Gastroesophageal sphincter (tissue), 4 donors: ENCODE results near the gene PAQR7. TPM values are rescaled to one million over a fixed set of nuclear protein-coding genes. Genes with fewer than 3 reads are reported as not detected.
A peak's percentile ranks its signal among the peaks of the same experiment; 100 is the strongest.

ENCODE experiments used
- ATAC-seq: fragments of 150-250 bp; one replicate; pipeline ENCODE4 v1.9.1; 2016; ENCODE audit warnings: mild to moderate bottlenecking, moderate library complexity
- H3K27ac ChIP-seq, 4 donors: fragments of 200-600 bp; sonication (generic) in 3 of 4; 1 replicate in 3 of 4; 2 replicates in 1 of 4; pipeline ENCODE4 v1.5.1; 2016 to 2019
- H3K27me3 ChIP-seq: fragments of 200-600 bp; sonication (generic); one replicate; pipeline ENCODE4 v1.5.1; 2019
- H3K36me3 ChIP-seq, 2 donors: fragments of 200-600 bp; sonication (generic); one replicate each; pipeline ENCODE4 v1.5.1; 2019; ENCODE audit warnings: control low read depth in 1 of 2
- H3K4me1 ChIP-seq, 3 donors: fragments of 200-600 bp; sonication (generic); 1 replicate in 2 of 3; 2 replicates in 1 of 3; pipeline ENCODE4 v1.5.1; 2016 to 2019; ENCODE audit warnings: control low read depth in 2 of 3
- H3K4me3 ChIP-seq, 2 donors: fragments of 200-600 bp; sonication (generic); one replicate each; pipeline ENCODE4 v1.5.1; 2019; ENCODE audit warnings: mild to moderate bottlenecking in 1 of 2, moderate library complexity in 1 of 2
- H3K9me3 ChIP-seq, 3 donors: fragments of 200-600 bp; sonication (generic); one replicate each; pipeline ENCODE4 v1.5.1; 2017 to 2019; ENCODE audit warnings: control low read depth in 2 of 3
- CTCF ChIP-seq, 4 experiments: fragments of 200-600 bp in 2 of 4; fragments of 450-650 bp in 2 of 4; sonication (generic) in 1 of 4; IDR thresholded peaks; one replicate each; pipeline ENCODE4 v1.5.1; 2017 to 2019; ENCODE audit warnings: antibody characterized with exemption in 4 of 4, mild to moderate bottlenecking in 2 of 4, moderate library complexity in 2 of 4
- EP300 ChIP-seq: sonication (generic); formaldehyde crosslinking; IDR thresholded peaks from one replicate; pipeline ENCODE4 v1.6.1; 2017; ENCODE audit warnings: antibody characterized with exemption, mild to moderate bottlenecking
- POLR2A ChIP-seq, 2 donors: fragments of 450-650 bp; IDR thresholded peaks; one replicate each; pipeline ENCODE4 v1.6.1; 2017; ENCODE audit warnings: antibody characterized with exemption in 2 of 2, mild to moderate bottlenecking in 2 of 2, moderate library complexity in 1 of 2
- POLR2AphosphoS5 ChIP-seq: sonication (generic); formaldehyde crosslinking; IDR thresholded peaks from one replicate; pipeline ENCODE4 v1.6.1; 2017; ENCODE audit warnings: antibody characterized with exemption
- WGBS, 2 donors: methylation state at CpG; one replicate each; pipeline ENCODE4 v1.1.5; 2018; ENCODE audit warnings: low coverage in 1 of 2; 5-methylcytosine and 5-hydroxymethylcytosine counted together
- total RNA-seq, 4 donors: library from RNA; depleted of rRNA; stranded (reverse); fragments of >200 nt; gene quantifications; one replicate each; pipeline ENCODE4 v1.1.0, GENCODE V29; 2016

The PAQR7 gene
- total RNA-seq, 4 donors from 2014 or later: 6.5 to 13.7 (median 7.8) TPM

GRCh38 chr1:25879675-25880074 is 4.2 kb upstream of the PAQR7 start:
- ATAC-seq: no peak
- no peaks in the 10 kb centered on the region for H3K36me3 ChIP-seq
- no peak overlapping the region for H3K4me3 ChIP-seq
- 44% methylated on average over 1 of the region's 2 CpGs; no CpG with 5 or more reads in 1 of the 2 donors for WGBS, 2 donors
- no peak overlapping the region for H3K27ac ChIP-seq
- H3K9me3 ChIP-seq: no peaks in the 10 kb centered on the region
- H3K4me1 ChIP-seq: peaks cover 0 to 18% (median 2%) of the 10 kb centered on the region in 3 donors
- no peak for TF ChIP-seq POLR2AphosphoS5
- no peak for TF ChIP-seq EP300
- no peak for TF ChIP-seq POLR2A (IDR thresholded peaks at IDR 0.05)
- no peak for TF ChIP-seq CTCF (IDR thresholded peaks at IDR 0.05)
- no peaks in the 10 kb centered on the region for H3K27me3 ChIP-seq

- no peaks in the 10 kb centered on the region for H3K27me3 ChIP-seq
- TF ChIP-seq POLR2AphosphoS5 (no peak), POLR2A (IDR thresholded peaks at IDR 0.05) (no peak), CTCF (IDR thresholded peaks at IDR 0.05) (no peak), EP300 (no peak)
- H3K36me3 ChIP-seq: no peaks in the 10 kb centered on the region
- H3K9me3 ChIP-seq: no peaks in the 10 kb centered on the region
- peaks cover 0 to 28% (median 7%) of the 10 kb centered on the region in 3 donors for H3K4me1 ChIP-seq
- no peak overlapping the region for H3K4me3 ChIP-seq
- 70 to 95% methylated on average over 3 to 5 of the region's 5 CpGs for WGBS, 2 donors
- ATAC-seq: no peak
- H3K27ac ChIP-seq: no peak overlapping the region
Observed at GRCh38 chr1:25878690-25879089, 3.2 kb upstream of the PAQR7 start.

DNA sequence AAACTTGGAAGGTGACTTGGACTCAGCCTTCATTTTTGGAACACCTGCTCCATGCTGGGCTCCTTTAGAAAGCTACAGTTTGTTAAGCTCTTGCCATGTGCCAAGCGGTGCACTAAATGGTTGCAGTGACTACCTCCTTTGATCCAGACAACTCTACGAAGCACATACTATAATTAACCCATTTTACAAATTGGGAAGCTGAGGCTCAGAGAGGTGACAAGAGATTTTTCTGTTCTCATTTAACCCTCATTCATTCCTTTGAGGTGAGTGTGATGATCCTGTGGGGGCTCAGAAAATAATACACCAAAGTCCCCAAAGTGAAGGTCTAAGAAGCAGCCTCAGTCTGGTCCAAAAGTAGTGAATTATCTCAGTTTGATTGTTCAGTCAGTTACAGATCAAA is 1.6 kb upstream of the PAQR7 start:
- Histone ChIP-seq H3K27ac (no peak overlapping the region), H3K27me3 (no peaks in the 10 kb centered on the region), H3K4me3 (no peak overlapping the region), H3K36me3 (no peaks in the 10 kb centered on the region), H3K9me3 (no peaks in the 10 kb centered on the region), H3K4me1 (peaks cover 0 to 43% (median 7%) of the 10 kb centered on the region in 3 donors)
- ATAC-seq: no peak
- WGBS, 2 donors: 90 to 93% methylated on average over 2 of the region's 2 CpGs
- TF ChIP-seq POLR2A (IDR thresholded peaks at IDR 0.05): no peak

- no peak for TF ChIP-seq POLR2AphosphoS5
- no peak for TF ChIP-seq POLR2A (IDR thresholded peaks at IDR 0.05)
- no peak for TF ChIP-seq CTCF (IDR thresholded peaks at IDR 0.05)
- TF ChIP-seq EP300: no peak
- Histone ChIP-seq H3K27ac (peak overlapping the region in 1 of 4 donors; percentile 89), H3K4me3 (no peak overlapping the region), H3K9me3 (no peaks in the 10 kb centered on the region), H3K27me3 (no peaks in the 10 kb centered on the region), H3K36me3 (no peaks in the 10 kb centered on the region), H3K4me1 (peaks cover 0 to 48% (median 8%) of the 10 kb centered on the region in 3 donors)
- 63 to 93% methylated on average over 2 of the region's 2 CpGs for WGBS, 2 donors
- no peak for ATAC-seq
Observed at GRCh38 chr1:25876693-25877077, 1.2 kb upstream of the PAQR7 start.

GRCh38 chr1:25875856-25876692 is 566 bp upstream of the PAQR7 start:
- peak; percentile 59 for ATAC-seq
- no peak for TF ChIP-seq POLR2AphosphoS5
- no peak for TF ChIP-seq POLR2A (IDR thresholded peaks at IDR 0.05)
- TF ChIP-seq CTCF (IDR thresholded peaks at IDR 0.05): no peak
- TF ChIP-seq EP300: no peak
- Histone ChIP-seq H3K4me1 (peaks cover 0 to 54% (median 12%) of the 10 kb centered on the region in 3 donors), H3K27me3 (no peaks in the 10 kb centered on the region), H3K27ac (peak overlapping the region in 3 of 4 donors; percentile 74 to 89 (median 86)), H3K9me3 (no peaks in the 10 kb centered on the region), H3K36me3 (no peaks in the 10 kb centered on the region), H3K4me3 (peak overlapping the region; percentile 44 to 70)
- 20 to 71% methylated on average over 2 to 4 of the region's 32 CpGs for WGBS, 2 donors
